Left lung (tissue), 10 donors: ENCODE data around the gene HOATZ. TPM values are rescaled to one million over a fixed set of nuclear protein-coding genes. Genes with fewer than 3 reads are reported as not detected.

Source experiments
- ATAC-seq: fragments of 200-7000 bp; cut with Tn5 transposase; one replicate; pipeline ENCODE4 v1.9.1; 2020; ENCODE audit warnings: moderate library complexity
- DNase-seq, 4 donors: peaks; one replicate each; pipeline ENCODE4 v3.0.0-alpha.2; 2013 to 2020
- H3K27ac ChIP-seq, 2 donors: fragments of 200-600 bp; sonication (generic) in 1 of 2; one replicate each; pipeline versions ENCODE4 v1.5.0 to v1.8.0; 2020 to 2021
- H3K27me3 ChIP-seq, 2 donors: fragments of 200-600 bp; sonication (generic) in 1 of 2; one replicate each; pipeline versions ENCODE4 v1.5.0 to v1.8.0; 2020 to 2021
- H3K36me3 ChIP-seq, 2 donors: fragments of 200-600 bp; sonication (generic) in 1 of 2; one replicate each; pipeline versions ENCODE4 v1.5.0 to v1.8.0; 2020 to 2021
- H3K4me1 ChIP-seq, 2 donors: fragments of 200-600 bp; one replicate each; pipeline ENCODE4 v1.8.0; 2021
- H3K4me3 ChIP-seq, 2 donors: fragments of 200-600 bp; sonication (generic) in 1 of 2; one replicate each; pipeline versions ENCODE4 v1.5.0 to v1.8.0; 2020 to 2021; ENCODE audit warnings: mild to moderate bottlenecking in 1 of 2
- H3K9me3 ChIP-seq, 2 donors: fragments of 200-600 bp; sonication (generic) in 1 of 2; one replicate each; pipeline versions ENCODE4 v1.5.0 to v1.8.0; 2020 to 2021
- intact Hi-C, 2 donors: fragments of 100-400 bp; cut with DNase I; formaldehyde crosslinking; loops; one replicate each; pipeline versions ENCODE4 v1.11.2 to v1.14.2; 2022
- polyA plus RNA-seq, 6 donors: library from polyadenylated mRNA; unstranded; fragments of 120-200 nt; gene quantifications; one replicate each; pipeline ENCODE4 v1.2.1, GENCODE V29; 2013; ENCODE audit not compliant: insufficient read length in 6 of 6
- total RNA-seq, 2 donors: library from RNA; stranded (reverse); fragmentation: NEBNext Ultra II Directional; extraction: Animal tissue kit (Norgen Biotek cat#: 25700); gene quantifications; one replicate each; pipeline ENCODE4 v1.2.1, GENCODE V29; 2021
- TF ChIP-seq, protein P1 (sequence below), 2 donors: fragments of 200-600 bp; sonication (generic) in 1 of 2; IDR thresholded peaks; one replicate each; pipeline versions ENCODE4 v1.5.0 to v1.8.0; 2021; ENCODE audit warnings: antibody characterized with exemption in 2 of 2
- donor health status: DM: no; HTN: yes; CAD: no.
- donor health status: DM: no; HTN: no; CAD: no.

The HOATZ gene
- total and polyA plus RNA-seq, 8 donors: 2.0 to 13.7 (median 8.5) TPM; not detected in 1

- Histone ChIP-seq H3K4me1 (no peaks in the 10 kb centered on the region), H3K27me3 (no peaks in the 10 kb centered on the region), H3K36me3 (no peaks in the 10 kb centered on the region), H3K9me3 (no peaks in the 10 kb centered on the region), H3K4me3 (no peak overlapping the region), H3K27ac (no peak overlapping the region)
- TF ChIP-seq, protein P1, sequence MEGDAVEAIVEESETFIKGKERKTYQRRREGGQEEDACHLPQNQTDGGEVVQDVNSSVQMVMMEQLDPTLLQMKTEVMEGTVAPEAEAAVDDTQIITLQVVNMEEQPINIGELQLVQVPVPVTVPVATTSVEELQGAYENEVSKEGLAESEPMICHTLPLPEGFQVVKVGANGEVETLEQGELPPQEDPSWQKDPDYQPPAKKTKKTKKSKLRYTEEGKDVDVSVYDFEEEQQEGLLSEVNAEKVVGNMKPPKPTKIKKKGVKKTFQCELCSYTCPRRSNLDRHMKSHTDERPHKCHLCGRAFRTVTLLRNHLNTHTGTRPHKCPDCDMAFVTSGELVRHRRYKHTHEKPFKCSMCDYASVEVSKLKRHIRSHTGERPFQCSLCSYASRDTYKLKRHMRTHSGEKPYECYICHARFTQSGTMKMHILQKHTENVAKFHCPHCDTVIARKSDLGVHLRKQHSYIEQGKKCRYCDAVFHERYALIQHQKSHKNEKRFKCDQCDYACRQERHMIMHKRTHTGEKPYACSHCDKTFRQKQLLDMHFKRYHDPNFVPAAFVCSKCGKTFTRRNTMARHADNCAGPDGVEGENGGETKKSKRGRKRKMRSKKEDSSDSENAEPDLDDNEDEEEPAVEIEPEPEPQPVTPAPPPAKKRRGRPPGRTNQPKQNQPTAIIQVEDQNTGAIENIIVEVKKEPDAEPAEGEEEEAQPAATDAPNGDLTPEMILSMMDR (IDR thresholded peaks at IDR 0.05): no peak
- intact Hi-C loops: no loop called here
- ATAC-seq (no peak), DNase-seq (no peak)
Measured at GRCh38 chr11:111472228-111472627, 42.4 kb upstream of the HOATZ start.

DNA sequence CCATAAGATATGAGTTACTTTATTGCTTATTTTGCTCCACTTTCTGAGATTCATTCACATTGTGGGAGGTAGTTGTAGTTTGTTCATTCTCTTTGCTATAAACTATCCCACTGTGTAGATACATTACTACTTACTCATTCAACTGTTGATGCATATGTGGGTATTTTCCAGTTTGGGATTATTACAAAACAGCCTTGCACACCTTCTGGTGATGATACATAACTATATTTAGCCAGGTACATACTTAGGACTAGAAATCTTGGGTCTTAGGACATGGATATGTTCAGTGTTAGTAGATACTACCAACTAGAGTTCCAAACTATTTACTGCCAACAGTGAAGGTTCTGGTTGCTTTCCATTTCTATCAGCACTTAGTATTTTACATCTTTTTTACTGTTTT is 40.1 kb upstream of the HOATZ start:
- H3K9me3 ChIP-seq: no peaks in the 10 kb centered on the region
- no peaks in the 10 kb centered on the region for H3K4me1 ChIP-seq
- no peaks in the 10 kb centered on the region for H3K36me3 ChIP-seq
- TF ChIP-seq, protein P1 (IDR thresholded peaks at IDR 0.05): no peak
- DNase-seq (no peak), ATAC-seq (no peak)
- intact Hi-C loops: no loop called here
- no peak overlapping the region for H3K4me3 ChIP-seq
- no peak overlapping the region for H3K27ac ChIP-seq
- no peaks in the 10 kb centered on the region for H3K27me3 ChIP-seq

GRCh38 chr11:111476366-111476765 is 38.2 kb upstream of the HOATZ start:
- Histone ChIP-seq H3K27ac (no peak overlapping the region), H3K4me3 (no peak overlapping the region), H3K36me3 (no peaks in the 10 kb centered on the region), H3K4me1 (no peaks in the 10 kb centered on the region), H3K9me3 (peaks cover 0 to 6% of the 10 kb centered on the region in 2 donors), H3K27me3 (no peaks in the 10 kb centered on the region)
- DNase-seq (no peak), ATAC-seq (no peak)
- TF ChIP-seq, protein P1 (IDR thresholded peaks at IDR 0.05): no peak
- intact Hi-C loops: no loop called here

- peak in 2 of 4 donors; percentile 13 to 32 for DNase-seq
- TF ChIP-seq, protein P1 (IDR thresholded peaks at IDR 0.05): no peak
- intact Hi-C loops: no loop called here
- no peak for ATAC-seq
- Histone ChIP-seq H3K27me3 (no peaks in the 10 kb centered on the region), H3K27ac (no peak overlapping the region), H3K4me3 (no peak overlapping the region), H3K4me1 (no peaks in the 10 kb centered on the region), H3K9me3 (peaks cover 0 to 9% of the 10 kb centered on the region in 2 donors), H3K36me3 (no peaks in the 10 kb centered on the region)
Measured at GRCh38 chr11:111476956-111477355, 37.6 kb upstream of the HOATZ start.

GRCh38 chr11:111477898-111478297 is 36.7 kb upstream of the HOATZ start:
- Histone ChIP-seq H3K4me3 (no peak overlapping the region), H3K36me3 (no peaks in the 10 kb centered on the region), H3K27ac (no peak overlapping the region), H3K4me1 (no peaks in the 10 kb centered on the region), H3K9me3 (peaks cover 0 to 12% of the 10 kb centered on the region in 2 donors), H3K27me3 (no peaks in the 10 kb centered on the region)
- TF ChIP-seq, protein P1 (IDR thresholded peaks at IDR 0.05): no peak
- ATAC-seq: no peak
- intact Hi-C loops: no loop called here
- no peak for DNase-seq
